Neural progenitor cell (in vitro differentiated cells): ENCODE data around the gene TADA2B. TPM values are rescaled to one million over a fixed set of nuclear protein-coding genes. Genes with fewer than 3 reads are reported as not detected.
A peak's percentile ranks its signal among the peaks of the same experiment; 100 is the strongest.

ENCODE experiments used
- DNase-seq: peaks from one replicate; pipeline ENCODE4 v3.0.0-alpha.2; 2016; ENCODE audit warnings: low spot score
- H2AFZ ChIP-seq: fragments of 200-600 bp; sonication (generic); replicated peaks from 2 replicates; pipeline ENCODE4 v1.6.1; 2016; ENCODE audit warnings: antibody characterized with exemption
- H3F3A ChIP-seq: fragments of 200-600 bp; sonication (generic); 2 replicates; pipeline ENCODE4 v1.6.1; 2016; ENCODE audit warnings: antibody characterized with exemption, low read depth
- H3K27ac ChIP-seq: fragments of 200-600 bp; sonication (generic); 2 replicates; pipeline ENCODE4 v1.5.1; 2016; ENCODE audit warnings: mild to moderate bottlenecking
- H3K27me3 ChIP-seq: fragments of 200-600 bp; sonication (generic); 2 replicates; pipeline ENCODE4 v1.6.1; 2016; ENCODE audit warnings: mild to moderate bottlenecking, moderate library complexity
- H3K36me3 ChIP-seq: fragments of 200-600 bp; sonication (generic); 2 replicates; pipeline ENCODE4 v1.5.1; 2016
- H3K4me1 ChIP-seq: fragments of 200-600 bp; sonication (generic); 2 replicates; pipeline ENCODE4 v1.6.1; 2016; ENCODE audit warnings: mixed run types
- H3K4me2 ChIP-seq: fragments of 200-600 bp; sonication (generic); 2 replicates; pipeline ENCODE4 v1.6.1; 2016
- H3K4me3 ChIP-seq: fragments of 200-600 bp; sonication (generic); 2 replicates; pipeline ENCODE4 v1.5.1; 2016
- H3K79me2 ChIP-seq: fragments of 200-600 bp; sonication (generic); 2 replicates; pipeline ENCODE4 v1.6.1; 2016; ENCODE audit warnings: low read depth
- H3K9ac ChIP-seq: fragments of 200-600 bp; sonication (generic); 2 replicates; pipeline ENCODE4 v1.6.1; 2016
- H3K9me3 ChIP-seq: fragments of 200-600 bp; sonication (generic); 2 replicates; pipeline ENCODE4 v1.5.1; 2016; ENCODE audit warnings: low read depth
- H4K20me1 ChIP-seq: fragments of 200-600 bp; sonication (generic); 2 replicates; pipeline ENCODE4 v1.6.1; 2016; ENCODE audit warnings: low read depth
- H3K27ac Mint-ChIP-seq: 3 replicates; pipeline ENCODE4 v1.8.0; 2021; ENCODE audit warnings: mixed read lengths
- H3K27me3 Mint-ChIP-seq: 2 replicates; pipeline ENCODE4 v1.8.0; 2022; ENCODE audit warnings: low read depth, mild to moderate bottlenecking, inconsistent platforms, moderate library complexity, mixed read lengths; ENCODE audit not compliant: insufficient read depth
- H3K36me3 Mint-ChIP-seq: 3 replicates; pipeline ENCODE4 v1.8.0; 2021; ENCODE audit warnings: mixed read lengths
- H3K4me1 Mint-ChIP-seq: 3 replicates; pipeline ENCODE4 v1.8.0; 2021; ENCODE audit warnings: mixed read lengths
- H3K4me3 Mint-ChIP-seq: 3 replicates; pipeline ENCODE4 v1.8.0; 2021; ENCODE audit warnings: mild to moderate bottlenecking, moderate library complexity, mixed read lengths
- H3K9me3 Mint-ChIP-seq: 3 replicates; pipeline ENCODE4 v1.8.0; 2020; ENCODE audit warnings: mixed read lengths
- EZH2 ChIP-seq: fragments of 200-600 bp; sonication (generic); IDR thresholded peaks from 2 replicates; pipeline ENCODE4 v1.6.1; 2017; ENCODE audit warnings: antibody characterized with exemption, mild to moderate bottlenecking, moderate library complexity
- EZH2phosphoT487 ChIP-seq: fragments of 200-600 bp; sonication (generic); IDR thresholded peaks from 2 replicates; pipeline ENCODE4 v1.6.1; 2017; ENCODE audit warnings: antibody characterized with exemption
- total RNA-seq: library from RNA; depleted of rRNA; stranded (reverse); fragments of >200 nt; gene quantifications from 2 replicates; pipeline ENCODE4 v1.2.3, GENCODE V29; 2015; ENCODE audit warnings: low replicate concordance
- TF ChIP-seq, protein P1 (sequence below): fragments of 200-600 bp; sonication (generic); IDR thresholded peaks from 2 replicates; pipeline ENCODE4 v1.5.1; 2017; ENCODE audit warnings: antibody characterized with exemption, mild to moderate bottlenecking

The TADA2B gene
- total RNA-seq, 1 donor from 2014 or later = 12.6 TPM

DNA sequence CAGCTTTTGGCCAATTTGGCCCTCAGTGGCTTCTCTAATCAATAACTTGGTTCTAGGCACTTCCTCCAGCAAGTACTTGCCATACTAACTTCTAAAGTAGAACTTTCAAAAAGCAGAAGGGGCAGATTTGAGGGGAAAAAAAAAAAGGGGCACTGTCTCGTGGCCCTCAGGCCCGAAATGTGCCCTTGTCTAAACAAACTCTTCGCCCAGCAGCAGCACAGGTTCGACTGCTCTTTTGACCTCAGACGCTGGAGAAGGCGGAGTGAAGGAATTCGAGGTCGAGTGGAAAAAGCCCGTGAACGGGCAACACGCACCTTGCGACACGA lies 23.9 kb downstream of the TADA2B start:
- H3K4me1 Mint-ChIP-seq = peaks cover 26% of the 10 kb centered on the region
- H3K27me3 ChIP-seq = peaks cover 26% of the 10 kb centered on the region
- H3K36me3 Mint-ChIP-seq = peaks cover 13% of the 10 kb centered on the region
- DNase-seq = no peak
- H2AFZ ChIP-seq = no peak overlapping the region
- H3K27me3 Mint-ChIP-seq = peaks cover 7% of the 10 kb centered on the region
- no peak overlapping the region for H3K9ac ChIP-seq
- peaks cover 6% of the 10 kb centered on the region for H3K36me3 ChIP-seq
- H3K79me2 ChIP-seq = peaks cover 42% of the 10 kb centered on the region
- H3K9me3 Mint-ChIP-seq = no peaks in the 10 kb centered on the region
- H3F3A ChIP-seq = peaks cover 8% of the 10 kb centered on the region
- H3K4me2 ChIP-seq = peak overlapping the region; percentile 92
- H4K20me1 ChIP-seq = peaks cover 26% of the 10 kb centered on the region
- H3K4me3 ChIP-seq = peak overlapping the region; percentile 65
- no peak overlapping the region for H3K27ac Mint-ChIP-seq
- H3K4me3 Mint-ChIP-seq = peak overlapping the region; percentile 89
- H3K27ac ChIP-seq = no peak overlapping the region
- peaks cover 10% of the 10 kb centered on the region for H3K4me1 ChIP-seq
- TF ChIP-seq, protein P1, sequence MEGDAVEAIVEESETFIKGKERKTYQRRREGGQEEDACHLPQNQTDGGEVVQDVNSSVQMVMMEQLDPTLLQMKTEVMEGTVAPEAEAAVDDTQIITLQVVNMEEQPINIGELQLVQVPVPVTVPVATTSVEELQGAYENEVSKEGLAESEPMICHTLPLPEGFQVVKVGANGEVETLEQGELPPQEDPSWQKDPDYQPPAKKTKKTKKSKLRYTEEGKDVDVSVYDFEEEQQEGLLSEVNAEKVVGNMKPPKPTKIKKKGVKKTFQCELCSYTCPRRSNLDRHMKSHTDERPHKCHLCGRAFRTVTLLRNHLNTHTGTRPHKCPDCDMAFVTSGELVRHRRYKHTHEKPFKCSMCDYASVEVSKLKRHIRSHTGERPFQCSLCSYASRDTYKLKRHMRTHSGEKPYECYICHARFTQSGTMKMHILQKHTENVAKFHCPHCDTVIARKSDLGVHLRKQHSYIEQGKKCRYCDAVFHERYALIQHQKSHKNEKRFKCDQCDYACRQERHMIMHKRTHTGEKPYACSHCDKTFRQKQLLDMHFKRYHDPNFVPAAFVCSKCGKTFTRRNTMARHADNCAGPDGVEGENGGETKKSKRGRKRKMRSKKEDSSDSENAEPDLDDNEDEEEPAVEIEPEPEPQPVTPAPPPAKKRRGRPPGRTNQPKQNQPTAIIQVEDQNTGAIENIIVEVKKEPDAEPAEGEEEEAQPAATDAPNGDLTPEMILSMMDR = no peak
- no peak for TF ChIP-seq EZH2phosphoT487
- TF ChIP-seq EZH2 = no peak
- no peaks in the 10 kb centered on the region for H3K9me3 ChIP-seq

DNA sequence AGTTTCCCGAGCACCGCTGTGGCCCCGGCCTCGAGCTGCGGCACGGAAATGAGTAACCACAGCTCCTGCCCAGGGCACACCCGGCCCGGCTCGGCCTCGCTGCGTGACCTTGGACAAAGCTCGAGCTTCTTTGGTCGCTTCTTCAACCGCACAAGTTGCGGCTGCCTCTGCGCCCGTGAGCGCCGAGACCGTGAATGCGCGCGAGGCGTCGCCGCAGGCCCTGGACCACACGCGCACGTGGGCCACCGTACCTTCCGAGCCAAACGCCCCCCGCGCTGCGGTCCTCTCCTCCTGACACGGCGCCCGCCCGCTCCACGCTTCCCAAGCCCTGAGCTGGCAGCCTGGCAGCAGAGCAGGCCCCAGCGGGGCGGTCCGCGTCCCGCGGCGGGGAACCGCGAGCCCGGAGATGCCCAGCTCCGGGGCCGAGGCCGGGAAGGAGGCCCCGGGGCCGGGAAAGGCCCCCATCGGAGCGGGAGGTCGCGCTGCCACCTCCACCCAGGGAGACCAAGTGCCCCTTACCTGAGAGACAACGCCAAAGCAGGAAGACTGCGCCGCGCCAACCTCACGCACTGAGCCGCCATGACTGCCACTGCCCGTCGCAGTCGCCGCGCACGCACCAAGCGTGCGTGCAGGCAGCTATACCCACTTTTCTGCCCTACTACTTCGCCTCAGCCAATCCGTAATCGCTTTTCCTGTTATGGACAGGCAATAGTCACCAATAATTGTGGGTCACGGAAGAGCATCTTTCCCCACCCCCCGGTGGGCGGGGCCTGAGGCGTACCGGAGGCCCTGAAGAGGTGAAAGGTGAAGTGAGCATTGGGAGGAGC lies 24.5 kb downstream of the TADA2B start, which contains the start of gene GRPEL1:
GRPEL1 (minus strand) TSS at position 613 of the 827 bp plus-strand sequence; CDS start at position 581, 32 bp downstream.
- Histone ChIP-seq H4K20me1 (peaks cover 26% of the 10 kb centered on the region), H3K27me3 (peaks cover 28% of the 10 kb centered on the region), H3K9ac (no peak within 1 kb of the TSS), H3K79me2 (peaks cover 42% of the 10 kb centered on the region), H3F3A (peaks cover 8% of the 10 kb centered on the region), H3K27ac (no peak within 1 kb of the TSS), H3K4me3 (peak within 1 kb of the TSS; percentile 65), H3K9me3 (no peaks in the 10 kb centered on the region), H3K4me2 (peak within 1 kb of the TSS; percentile 92), H3K4me1 (peaks cover 10% of the 10 kb centered on the region), H2AFZ (peak within 1 kb of the TSS; percentile 86), H3K36me3 (peaks cover 6% of the 10 kb centered on the region)
- Mint-ChIP-seq H3K27ac (peak within 1 kb of the TSS; percentile 79), H3K4me1 (peaks cover 26% of the 10 kb centered on the region), H3K27me3 (peaks cover 7% of the 10 kb centered on the region), H3K4me3 (peak within 1 kb of the TSS; percentile 95), H3K9me3 (no peaks in the 10 kb centered on the region), H3K36me3 (peaks cover 12% of the 10 kb centered on the region)
- TF ChIP-seq EZH2phosphoT487 = no peak
- no peak for TF ChIP-seq EZH2
- TF ChIP-seq, protein P1 = no peak
- peak; percentile 100 for DNase-seq

DNA sequence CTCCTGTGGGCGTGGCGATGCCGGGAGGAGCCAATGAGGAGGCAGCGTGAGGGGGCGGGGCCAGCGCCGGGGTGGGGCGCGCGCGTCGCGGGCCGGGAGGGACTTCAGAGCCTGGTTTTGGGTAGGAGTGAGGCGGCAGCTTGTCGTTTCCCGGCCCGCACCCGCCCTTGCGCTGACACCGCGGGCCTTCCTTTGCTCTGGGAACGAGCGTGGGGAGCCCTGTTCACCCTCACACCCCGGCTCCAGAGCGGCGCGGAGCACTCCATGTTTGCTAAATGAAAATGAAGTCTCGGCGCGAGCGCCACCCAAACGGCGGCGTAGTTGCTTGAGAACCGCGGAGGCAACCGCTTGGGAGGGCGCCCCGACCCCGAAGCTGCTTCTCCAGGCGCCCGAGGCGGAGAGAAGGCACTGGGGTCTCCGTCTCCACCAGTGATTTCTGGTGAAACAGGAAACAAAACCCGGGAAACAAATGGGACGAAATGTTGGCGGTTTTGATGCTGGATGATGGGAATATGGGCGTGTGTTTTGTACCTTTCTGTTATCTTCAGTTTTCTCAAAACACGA lies 25.2 kb downstream of the TADA2B start:
- Mint-ChIP-seq H3K36me3 (peaks cover 10% of the 10 kb centered on the region), H3K4me3 (peak overlapping the region; percentile 95), H3K9me3 (no peaks in the 10 kb centered on the region), H3K27me3 (peaks cover 7% of the 10 kb centered on the region), H3K27ac (peak overlapping the region; percentile 79), H3K4me1 (peaks cover 26% of the 10 kb centered on the region)
- Histone ChIP-seq H3K27me3 (peaks cover 28% of the 10 kb centered on the region), H3K4me1 (peaks cover 10% of the 10 kb centered on the region), H3K79me2 (peaks cover 42% of the 10 kb centered on the region), H3K36me3 (no peaks in the 10 kb centered on the region), H3K4me3 (peak overlapping the region; percentile 65), H2AFZ (peak overlapping the region; percentile 86), H3F3A (peaks cover 8% of the 10 kb centered on the region), H3K4me2 (peak overlapping the region; percentile 86), H3K27ac (no peak overlapping the region), H4K20me1 (peaks cover 26% of the 10 kb centered on the region), H3K9me3 (no peaks in the 10 kb centered on the region), H3K9ac (no peak overlapping the region)
- TF ChIP-seq, protein P1 = peak; percentile 15
- TF ChIP-seq EZH2 = no peak
- DNase-seq = no peak
